Caco-2 (cell line): Measurements from ENCODE around the gene OR51B4. TPM values are rescaled to one million over a fixed set of nuclear protein-coding genes. Genes with fewer than 3 reads are reported as not detected.

Source experiments
- BruUV-seq: library from RNA; stranded (reverse); fragments of 400-500 nt; replicated peaks from 2 replicates; lab custom pipeline; 2021; lab: Mats Ljungman, UMichigan
- CTCF ChIA-PET: fragments of 300-600 bp; sonication (Branson Sonifier 250); formaldehyde crosslinking; loops from one replicate; lab custom pipeline; 2022; ENCODE audit warnings: antibody characterized with exemption; lab: Charles Lee
- POLR2A ChIA-PET: fragments of 300-600 bp; sonication (Branson Sonifier 250); formaldehyde crosslinking; loops from one replicate; lab custom pipeline; 2022; ENCODE audit warnings: antibody characterized with exemption; lab: Charles Lee
- DNase-seq, 2 experiments: peaks; one replicate each; pipeline versions ENCODE4 v3.0.0 to v3.0.0-alpha.2; 2020 to 2022
- H3K27me3 ChIP-seq: replicated peaks from 2 replicates; pipeline ENCODE4 v1.6.0; 2011; ENCODE audit warnings: low read length; ENCODE audit not compliant: control insufficient read depth, insufficient read depth
- H3K36me3 ChIP-seq: 2 replicates; pipeline ENCODE4 v1.5.1; 2011; ENCODE audit warnings: low read length; ENCODE audit not compliant: control insufficient read depth, insufficient read depth
- H3K4me1 ChIP-seq: fragments of 250-450 bp; sonication (Bioruptor Pico); 2 replicates; pipeline ENCODE4 v1.5.1; 2020; ENCODE audit warnings: mild to moderate bottlenecking
- H3K4me3 ChIP-seq: 2 replicates; pipeline ENCODE4 v1.5.1; 2011; ENCODE audit warnings: low read depth, mild to moderate bottlenecking, control low read depth, low read length
- H3K9me3 ChIP-seq: fragments of 250-450 bp; sonication (Bioruptor Pico); 2 replicates; pipeline ENCODE4 v1.5.1; 2020; ENCODE audit warnings: mild to moderate bottlenecking, moderate library complexity
- H3K27ac Mint-ChIP-seq: one replicate; pipeline ENCODE4 v1.8.0; 2022; ENCODE audit warnings: mixed read lengths; ENCODE audit not compliant: unreplicated experiment
- H3K27me3 Mint-ChIP-seq: one replicate; pipeline ENCODE4 v1.8.0; 2022; ENCODE audit warnings: mixed read lengths; ENCODE audit not compliant: insufficient read depth, unreplicated experiment
- H3K36me3 Mint-ChIP-seq: one replicate; pipeline ENCODE4 v1.8.0; 2022; ENCODE audit warnings: mild to moderate bottlenecking, mixed read lengths; ENCODE audit not compliant: insufficient read depth, unreplicated experiment
- H3K4me1 Mint-ChIP-seq: one replicate; pipeline ENCODE4 v1.8.0; 2022; ENCODE audit warnings: low read depth, mixed read lengths; ENCODE audit not compliant: unreplicated experiment
- H3K4me3 Mint-ChIP-seq: one replicate; pipeline ENCODE4 v1.8.0; 2022; ENCODE audit warnings: mild to moderate bottlenecking, moderate library complexity, mixed read lengths; ENCODE audit not compliant: unreplicated experiment
- H3K9me3 Mint-ChIP-seq: one replicate; pipeline ENCODE4 v1.8.0; 2022; ENCODE audit warnings: mixed read lengths; ENCODE audit not compliant: unreplicated experiment
- intact Hi-C: fragments of 100-400 bp; cut with micrococcal nuclease; formaldehyde crosslinking; loops from one replicate; pipeline ENCODE4 v1.10.0; 2022; ENCODE audit not compliant: unreplicated experiment
- total RNA-seq: library from RNA; stranded (reverse); gene quantifications from 2 replicates; pipeline ENCODE4 v1.2.3, GENCODE V29; 2022
- TF ChIP-seq, protein P1 (sequence below), 2 experiments: fragments of 200-600 bp in 1 of 2; IDR thresholded peaks; 1 replicate in 1 of 2; 2 replicates in 1 of 2; pipeline versions ENCODE4 v1.5.1 to v1.8.0; 2011 to 2022; ENCODE audit warnings: antibody characterized with exemption in 1 of 2, control low read depth in 1 of 2, inconsistent platforms in 1 of 2, low read depth in 1 of 2, low read length in 1 of 2, mild to moderate bottlenecking in 1 of 2, moderate library complexity in 1 of 2; ENCODE audit not compliant: insufficient read depth in 1 of 2, severe bottlenecking in 1 of 2, unreplicated experiment in 1 of 2

The OR51B4 gene
- total RNA-seq, 1 experiment from 2014 or later = not detected

DNA sequence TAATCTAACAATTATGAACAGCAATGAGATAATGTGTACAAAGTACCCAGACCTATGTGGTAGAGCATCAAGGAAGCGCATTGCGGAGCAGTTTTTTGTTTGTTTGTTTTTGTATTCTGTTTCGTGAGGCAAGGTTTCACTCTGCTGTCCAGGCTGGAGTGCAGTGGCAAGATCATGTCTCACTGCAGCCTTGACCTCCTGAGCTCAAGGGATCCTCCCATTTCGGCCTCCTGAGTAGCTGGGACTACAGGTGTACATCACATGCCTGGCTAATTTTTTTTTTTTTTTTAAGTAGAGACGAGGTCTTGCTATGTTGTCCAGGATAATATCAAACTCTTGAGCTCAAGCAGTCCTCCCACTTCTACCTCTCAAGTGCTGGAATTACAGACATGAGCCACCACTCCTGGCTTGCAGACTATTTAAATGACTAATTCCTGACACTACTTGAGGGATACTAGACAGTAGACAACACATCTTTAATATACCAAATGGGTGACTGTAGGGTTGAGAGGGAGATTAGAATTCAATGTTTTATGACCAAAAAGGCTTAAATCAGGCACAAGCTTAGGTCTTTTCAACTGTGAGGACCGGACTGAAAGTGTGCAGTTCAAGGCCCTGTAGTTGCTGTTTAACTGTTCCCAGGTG, 12.7 kb downstream of the OR51B4 start:
- Mint-ChIP-seq H3K27ac (no peak overlapping the region), H3K4me1 (no peaks in the 10 kb centered on the region), H3K9me3 (no peaks in the 10 kb centered on the region), H3K36me3 (no peaks in the 10 kb centered on the region), H3K27me3 (no peaks in the 10 kb centered on the region), H3K4me3 (no peak overlapping the region)
- Histone ChIP-seq H3K9me3 (no peaks in the 10 kb centered on the region), H3K4me3 (no peak overlapping the region), H3K27me3 (no peaks in the 10 kb centered on the region), H3K4me1 (no peaks in the 10 kb centered on the region), H3K36me3 (no peaks in the 10 kb centered on the region)
- POLR2A ChIA-PET = no interaction called here
- BruUV-seq = no TSS peak
- CTCF ChIA-PET = no interaction called here
- intact Hi-C loops = no loop called here
- TF ChIP-seq, protein P1, sequence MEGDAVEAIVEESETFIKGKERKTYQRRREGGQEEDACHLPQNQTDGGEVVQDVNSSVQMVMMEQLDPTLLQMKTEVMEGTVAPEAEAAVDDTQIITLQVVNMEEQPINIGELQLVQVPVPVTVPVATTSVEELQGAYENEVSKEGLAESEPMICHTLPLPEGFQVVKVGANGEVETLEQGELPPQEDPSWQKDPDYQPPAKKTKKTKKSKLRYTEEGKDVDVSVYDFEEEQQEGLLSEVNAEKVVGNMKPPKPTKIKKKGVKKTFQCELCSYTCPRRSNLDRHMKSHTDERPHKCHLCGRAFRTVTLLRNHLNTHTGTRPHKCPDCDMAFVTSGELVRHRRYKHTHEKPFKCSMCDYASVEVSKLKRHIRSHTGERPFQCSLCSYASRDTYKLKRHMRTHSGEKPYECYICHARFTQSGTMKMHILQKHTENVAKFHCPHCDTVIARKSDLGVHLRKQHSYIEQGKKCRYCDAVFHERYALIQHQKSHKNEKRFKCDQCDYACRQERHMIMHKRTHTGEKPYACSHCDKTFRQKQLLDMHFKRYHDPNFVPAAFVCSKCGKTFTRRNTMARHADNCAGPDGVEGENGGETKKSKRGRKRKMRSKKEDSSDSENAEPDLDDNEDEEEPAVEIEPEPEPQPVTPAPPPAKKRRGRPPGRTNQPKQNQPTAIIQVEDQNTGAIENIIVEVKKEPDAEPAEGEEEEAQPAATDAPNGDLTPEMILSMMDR (IDR thresholded peaks at IDR 0.05; ENCODE audit: insufficient read depth in 1 of 2, low read depth in 1 of 2, low read length in 1 of 2, severe bottlenecking in 1 of 2, unreplicated experiment in 1 of 2) = no peak
- no peak for DNase-seq

DNA sequence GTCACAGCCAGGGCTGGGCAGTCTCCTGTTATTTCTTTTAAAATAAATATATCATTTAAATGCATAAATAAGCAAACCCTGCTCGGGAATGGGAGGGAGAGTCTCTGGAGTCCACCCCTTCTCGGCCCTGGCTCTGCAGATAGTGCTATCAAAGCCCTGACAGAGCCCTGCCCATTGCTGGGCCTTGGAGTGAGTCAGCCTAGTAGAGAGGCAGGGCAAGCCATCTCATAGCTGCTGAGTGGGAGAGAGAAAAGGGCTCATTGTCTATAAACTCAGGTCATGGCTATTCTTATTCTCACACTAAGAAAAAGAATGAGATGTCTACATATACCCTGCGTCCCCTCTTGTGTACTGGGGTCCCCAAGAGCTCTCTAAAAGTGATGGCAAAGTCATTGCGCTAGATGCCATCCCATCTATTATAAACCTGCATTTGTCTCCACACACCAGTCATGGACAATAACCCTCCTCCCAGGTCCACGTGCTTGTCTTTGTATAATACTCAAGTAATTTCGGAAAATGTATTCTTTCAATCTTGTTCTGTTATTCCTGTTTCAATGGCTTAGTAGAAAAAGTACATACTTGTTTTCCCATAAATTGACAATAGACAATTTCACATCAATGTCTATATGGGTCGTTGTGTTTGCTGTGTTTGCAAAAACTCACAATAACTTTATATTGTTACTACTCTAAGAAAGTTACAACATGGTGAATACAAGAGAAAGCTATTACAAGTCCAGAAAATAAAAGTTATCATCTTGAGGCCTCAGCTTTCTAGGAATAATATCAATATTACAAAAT, 13.4 kb downstream of the OR51B4 start:
- ChIA-PET CTCF (no interaction called here), POLR2A (no interaction called here)
- H3K27me3 ChIP-seq = no peaks in the 10 kb centered on the region
- H3K27ac Mint-ChIP-seq = no peak overlapping the region
- no peak overlapping the region for H3K4me3 Mint-ChIP-seq
- no peaks in the 10 kb centered on the region for H3K9me3 ChIP-seq
- TF ChIP-seq, protein P1 (IDR thresholded peaks at IDR 0.05; ENCODE audit: insufficient read depth in 1 of 2, low read depth in 1 of 2, low read length in 1 of 2, severe bottlenecking in 1 of 2, unreplicated experiment in 1 of 2) = no peak
- no peaks in the 10 kb centered on the region for H3K9me3 Mint-ChIP-seq
- no peaks in the 10 kb centered on the region for H3K4me1 ChIP-seq
- H3K27me3 Mint-ChIP-seq = no peaks in the 10 kb centered on the region
- H3K36me3 Mint-ChIP-seq = no peaks in the 10 kb centered on the region
- no peak for DNase-seq
- BruUV-seq = no TSS peak
- H3K4me3 ChIP-seq = no peak overlapping the region
- no peaks in the 10 kb centered on the region for H3K4me1 Mint-ChIP-seq
- H3K36me3 ChIP-seq = no peaks in the 10 kb centered on the region
- intact Hi-C loops = no loop called here

DNA sequence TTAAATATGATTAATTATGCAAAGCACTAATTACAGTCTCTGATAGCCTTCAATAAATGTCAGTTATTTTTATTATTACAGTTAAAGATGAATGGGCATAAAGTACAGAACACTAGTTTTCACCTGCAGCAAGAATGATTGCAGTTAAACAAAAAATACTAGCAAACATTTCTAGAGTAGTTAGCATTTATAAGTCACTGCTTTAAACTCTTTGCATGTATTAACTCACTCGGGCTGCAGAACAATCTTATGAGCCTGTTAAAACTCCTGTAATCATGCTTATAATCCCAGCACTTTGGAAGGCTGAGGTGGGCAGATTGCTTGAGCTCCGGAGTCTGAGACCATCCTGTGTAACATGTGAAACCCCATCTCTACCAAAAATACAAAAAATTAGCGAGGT, 14.8 kb downstream of the OR51B4 start:
- Mint-ChIP-seq H3K4me3 (no peak overlapping the region), H3K36me3 (no peaks in the 10 kb centered on the region), H3K9me3 (no peaks in the 10 kb centered on the region), H3K4me1 (no peaks in the 10 kb centered on the region), H3K27ac (no peak overlapping the region), H3K27me3 (no peaks in the 10 kb centered on the region)
- Histone ChIP-seq H3K9me3 (no peaks in the 10 kb centered on the region), H3K4me3 (no peak overlapping the region), H3K27me3 (no peaks in the 10 kb centered on the region), H3K36me3 (no peaks in the 10 kb centered on the region), H3K4me1 (no peaks in the 10 kb centered on the region)
- TF ChIP-seq, protein P1 (IDR thresholded peaks at IDR 0.05; ENCODE audit: insufficient read depth in 1 of 2, low read depth in 1 of 2, low read length in 1 of 2, severe bottlenecking in 1 of 2, unreplicated experiment in 1 of 2) = no peak
- POLR2A ChIA-PET = no interaction called here
- BruUV-seq = no TSS peak
- no peak for DNase-seq
- CTCF ChIA-PET = no interaction called here
- intact Hi-C loops = no loop called here
